Raji (cell line): ENCODE data around the gene GOLPH3L.
A peak's percentile ranks its signal among the peaks of the same experiment; 100 is the strongest.

ENCODE experiments used
- POLR2A ChIP-seq: IDR thresholded peaks from 2 replicates; pipeline ENCODE4 v1.6.1; 2011; ENCODE audit warnings: low read depth, low read length, control low read depth; ENCODE audit not compliant: insufficient read depth

Gene GOLPH3L

DNA sequence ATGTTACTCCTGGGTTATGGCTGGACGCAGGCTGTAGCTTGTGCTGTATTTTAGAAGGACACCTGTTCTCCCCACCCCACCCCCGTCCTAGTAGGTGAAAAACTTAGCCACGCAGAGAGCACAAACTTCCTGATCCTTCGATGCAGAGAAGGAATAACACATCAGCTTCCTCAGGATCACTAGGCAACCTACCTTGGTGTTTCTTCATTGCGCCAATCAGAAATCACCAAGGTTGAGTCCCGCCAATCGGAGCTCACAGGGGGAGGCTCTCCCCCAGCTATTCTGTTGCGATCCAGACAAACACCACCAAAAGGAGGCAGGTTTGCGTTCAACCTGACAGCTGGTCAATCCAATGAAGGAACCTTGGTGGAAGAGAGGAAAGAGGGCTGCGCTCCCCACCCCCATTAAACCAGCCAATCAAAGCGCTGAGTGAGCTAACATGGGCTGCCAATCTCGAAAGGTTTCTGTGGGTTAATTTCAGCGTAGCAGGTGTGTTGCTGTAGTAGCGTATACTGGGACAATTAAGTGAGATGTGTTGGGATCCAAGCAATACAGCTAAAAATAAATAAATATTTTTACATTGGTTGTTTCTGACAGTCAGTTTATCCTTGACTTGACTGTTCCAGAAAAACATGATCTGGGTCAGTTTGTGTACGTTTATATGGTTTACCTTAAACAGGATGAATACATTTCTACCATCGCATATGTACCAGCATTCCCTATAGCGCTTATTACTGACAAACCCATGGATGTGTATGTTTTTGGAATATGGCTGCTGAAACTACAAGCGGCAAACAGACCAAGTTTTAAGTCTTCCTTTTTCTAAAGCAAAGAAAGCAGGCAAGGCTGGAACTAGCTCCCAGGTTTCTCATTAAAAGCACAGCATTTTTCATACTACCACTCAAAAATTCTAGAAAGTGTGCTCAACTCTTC, at the start of gene GOLPH3L:
Gene GOLPH3L, minus strand, starts transcription at position 160 of the 933 bp plus-strand sequence. CDS start 2,316 bp downstream, outside the sequence.
- TF ChIP-seq POLR2A: peak; percentile 73; the same call in 1 of the 2 replicates

DNA sequence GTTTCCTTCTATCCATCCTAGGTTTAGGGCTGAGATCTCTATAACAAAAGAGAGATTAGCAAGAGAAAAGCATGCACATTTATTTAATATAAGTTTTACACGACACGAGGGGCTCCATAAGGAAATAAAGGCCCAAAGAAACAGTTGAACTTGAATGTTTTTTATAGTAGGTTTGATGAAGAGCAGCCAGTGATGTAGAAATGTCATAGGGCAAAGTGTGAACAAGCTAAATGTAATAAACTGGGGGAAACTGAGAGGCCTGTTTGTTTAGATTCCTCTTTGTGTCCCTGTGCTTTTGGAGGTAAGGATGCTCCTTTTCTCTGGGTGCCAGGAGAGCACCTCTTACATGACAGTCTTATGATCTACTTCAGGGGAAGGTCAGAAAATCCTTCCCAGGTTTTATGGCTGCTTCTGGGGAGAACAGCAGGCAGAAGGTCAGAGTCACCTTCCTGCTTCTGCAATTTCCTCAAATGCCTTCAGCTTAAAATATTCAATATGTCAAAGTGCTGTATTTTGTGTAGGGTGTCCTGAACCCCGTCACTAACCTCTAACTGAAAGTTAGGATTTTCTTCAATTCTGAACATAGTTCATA, 33.3 kb upstream of the GOLPH3L start:
- TF ChIP-seq POLR2A: no peak

DNA sequence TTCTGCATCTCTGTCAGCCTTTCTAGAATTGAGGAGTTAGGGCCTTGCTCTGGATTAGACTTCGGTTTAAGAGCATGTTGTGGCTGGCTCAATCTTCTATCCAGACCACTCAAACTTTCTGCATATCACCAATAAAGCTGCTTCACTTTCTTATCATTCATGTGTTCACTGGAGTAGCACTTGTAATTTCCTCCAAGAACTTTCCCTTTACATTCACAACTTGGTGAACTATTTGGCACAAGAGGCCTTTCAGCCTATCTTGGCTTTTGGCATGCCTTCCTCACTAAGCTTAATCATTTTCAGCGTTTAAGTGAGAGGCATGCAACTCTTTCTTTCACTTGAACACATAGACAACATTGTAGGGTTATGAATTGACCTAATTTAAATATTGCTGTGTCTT, 27.4 kb upstream of the GOLPH3L start:
- no peak for TF ChIP-seq POLR2A

DNA sequence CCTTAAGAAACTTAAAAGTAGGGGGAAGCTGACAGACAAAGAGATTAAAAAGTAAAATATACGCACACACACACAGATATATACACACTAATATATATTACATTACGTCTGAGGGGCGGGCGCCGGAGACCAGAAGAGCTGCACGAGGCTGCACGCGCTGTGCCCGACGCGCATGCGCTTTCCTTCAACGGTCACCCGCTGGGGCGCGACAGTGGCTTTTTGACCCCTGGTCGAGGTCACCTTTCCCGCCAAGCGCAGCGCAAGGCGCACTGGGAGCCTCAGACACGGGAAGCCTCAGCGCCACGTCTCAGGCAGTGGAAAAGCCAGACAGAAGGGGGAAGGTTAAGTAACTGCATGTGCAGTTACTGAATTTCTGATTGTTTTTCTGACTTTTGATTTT, 23.7 kb upstream of the GOLPH3L start, which contains the start of gene HORMAD1:
Gene HORMAD1, minus strand, starts transcription at position 193 of the 400 bp plus-strand sequence. CDS start 1,390 bp downstream, outside the sequence.
- TF ChIP-seq POLR2A: no peak

DNA sequence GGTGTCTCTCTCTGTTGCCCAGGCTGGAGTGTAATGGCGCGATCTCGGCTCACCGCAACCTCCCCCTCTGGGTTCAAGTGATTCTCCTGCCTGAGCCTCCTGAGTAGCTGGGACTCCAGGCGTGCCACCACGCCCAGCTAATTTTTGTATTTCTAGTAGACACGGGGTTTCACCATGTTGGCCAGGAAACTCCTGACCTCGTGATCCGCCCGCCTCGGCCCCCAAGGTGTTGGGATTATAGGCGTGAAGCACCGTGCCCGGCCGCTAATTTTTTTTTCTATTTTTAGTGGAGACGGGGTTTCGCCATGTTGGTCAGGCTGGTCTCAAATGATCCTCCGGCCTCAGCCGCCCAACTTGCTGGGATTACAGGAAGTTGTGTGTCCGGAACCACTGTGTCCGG, 23.1 kb upstream of the GOLPH3L start:
- no peak for TF ChIP-seq POLR2A

DNA sequence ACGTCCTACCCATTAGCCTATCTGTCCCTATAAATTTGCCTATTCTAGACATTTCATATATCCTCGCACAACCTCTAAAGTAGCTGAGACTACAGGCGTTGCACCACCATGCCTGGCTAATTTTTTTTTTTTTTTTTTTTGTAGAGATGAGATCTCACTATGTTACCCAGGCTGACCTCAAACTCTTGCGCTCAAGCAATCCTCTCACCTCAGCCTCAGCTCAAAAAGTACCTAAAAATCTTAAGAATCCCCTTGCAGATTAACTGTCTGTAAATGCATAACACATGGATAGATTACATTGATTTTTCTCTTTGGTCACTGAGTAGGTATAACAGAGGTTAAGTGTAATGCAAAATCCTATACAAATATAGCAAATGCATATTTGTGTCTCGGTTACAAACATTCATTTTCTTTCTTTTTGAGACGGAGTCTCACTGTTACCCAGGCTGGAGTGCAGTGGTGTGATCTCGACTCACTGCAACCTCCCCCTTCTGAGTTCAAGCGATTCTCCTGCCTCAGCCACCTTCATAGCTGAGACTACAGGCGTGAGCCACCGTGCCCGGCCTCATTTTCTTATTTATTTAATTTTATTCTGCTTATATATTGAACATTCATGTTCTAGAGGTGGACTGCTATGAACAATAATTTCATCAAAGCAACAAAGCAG, 21.4 kb upstream of the GOLPH3L start:
- TF ChIP-seq POLR2A: no peak

DNA sequence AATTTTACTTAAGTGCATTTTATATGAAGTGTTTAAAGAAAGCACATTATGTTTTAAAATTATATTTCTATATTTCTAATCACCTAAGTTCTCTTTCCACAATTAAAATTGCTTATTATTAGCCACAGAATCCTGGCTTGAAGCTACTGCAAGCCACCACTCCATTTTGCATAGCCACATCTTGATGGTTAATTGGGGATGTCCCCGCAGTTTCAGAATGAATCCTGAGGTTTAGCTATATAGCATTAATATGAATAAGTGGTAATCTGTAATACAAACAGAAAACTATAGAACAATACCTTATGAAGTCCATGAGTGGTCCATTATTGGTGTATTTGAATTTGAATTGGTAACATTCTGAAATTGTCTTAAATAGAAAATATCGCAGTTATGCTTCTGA, 11.6 kb upstream of the GOLPH3L start:
- no peak for TF ChIP-seq POLR2A

DNA sequence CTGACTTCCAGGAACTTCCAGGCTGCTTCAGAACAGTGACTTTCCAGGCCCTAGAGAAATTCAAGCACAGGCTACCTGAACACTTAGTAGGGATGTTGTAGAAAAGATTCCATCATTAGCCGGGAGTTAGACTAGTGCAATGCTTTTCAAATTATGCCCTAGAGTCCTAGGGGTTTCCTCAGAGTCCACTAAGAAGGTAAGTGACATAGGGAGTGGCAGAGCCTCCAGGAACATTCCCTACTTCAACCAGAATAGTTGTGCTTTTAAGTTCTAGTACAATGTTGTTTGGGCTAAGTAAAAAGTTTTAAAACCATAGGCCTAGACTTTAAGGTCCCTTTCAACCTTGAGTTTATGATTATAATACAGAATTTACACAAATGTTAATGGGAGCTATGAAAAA, 9.1 kb upstream of the GOLPH3L start:
- no peak for TF ChIP-seq POLR2A

DNA sequence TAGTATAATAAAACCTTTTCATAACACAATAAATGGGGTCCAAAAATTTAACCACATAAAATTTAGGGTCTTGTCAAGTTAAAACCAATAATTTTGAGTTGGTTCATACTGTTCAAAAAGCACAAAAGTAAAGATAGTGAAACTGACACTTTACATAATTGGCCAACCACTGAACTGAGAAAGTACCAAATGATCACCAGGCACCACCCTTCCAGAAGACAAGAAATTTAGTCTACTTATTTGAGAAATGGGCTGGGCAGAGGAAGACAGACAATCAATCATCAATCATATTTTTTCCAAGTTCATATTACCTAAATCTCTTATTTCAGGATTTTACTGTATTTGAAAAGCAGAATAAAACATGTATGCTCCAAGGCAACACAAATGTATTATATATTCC, 6.5 kb upstream of the GOLPH3L start:
- TF ChIP-seq POLR2A: no peak

DNA sequence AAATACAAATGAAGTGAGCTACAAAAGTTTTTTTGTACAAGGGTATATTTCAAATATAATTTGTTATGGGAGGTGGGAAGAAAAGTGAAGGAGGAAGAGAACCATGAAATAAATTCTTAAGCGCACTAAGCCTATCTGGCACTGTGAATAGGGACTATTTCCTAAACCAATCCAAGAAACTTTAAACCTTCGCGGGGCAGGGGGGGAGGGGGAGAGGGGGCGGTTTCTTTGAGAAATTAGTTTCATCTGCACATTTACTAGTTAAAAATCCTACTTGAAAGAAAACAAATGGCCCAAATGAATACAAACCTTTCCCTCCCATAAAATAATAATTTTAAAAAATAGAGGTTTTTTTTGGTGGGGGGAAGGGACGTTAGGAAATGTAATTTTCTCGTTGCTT, 364 bp downstream of the GOLPH3L start:
- no peak for TF ChIP-seq POLR2A

DNA sequence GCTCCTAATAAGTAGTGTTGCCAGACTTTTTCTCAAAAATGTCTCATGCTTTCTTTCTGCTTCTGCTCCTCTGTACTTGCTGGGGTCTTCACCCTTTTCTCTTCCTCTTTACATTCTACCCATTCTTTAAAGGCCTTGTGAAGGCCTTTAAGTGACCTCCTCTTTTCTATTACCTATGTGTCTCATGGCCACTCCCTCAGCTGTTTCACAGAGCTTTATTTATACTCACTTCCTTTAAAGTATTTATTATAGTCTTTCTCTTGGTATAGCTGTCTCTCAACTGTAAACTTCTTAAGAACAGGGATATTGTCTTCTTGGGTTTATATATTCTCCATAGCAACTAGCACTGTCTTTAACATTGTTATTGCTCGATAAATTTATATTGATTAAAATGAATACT, 792 bp downstream of the GOLPH3L start:
- TF ChIP-seq POLR2A: no peak

DNA sequence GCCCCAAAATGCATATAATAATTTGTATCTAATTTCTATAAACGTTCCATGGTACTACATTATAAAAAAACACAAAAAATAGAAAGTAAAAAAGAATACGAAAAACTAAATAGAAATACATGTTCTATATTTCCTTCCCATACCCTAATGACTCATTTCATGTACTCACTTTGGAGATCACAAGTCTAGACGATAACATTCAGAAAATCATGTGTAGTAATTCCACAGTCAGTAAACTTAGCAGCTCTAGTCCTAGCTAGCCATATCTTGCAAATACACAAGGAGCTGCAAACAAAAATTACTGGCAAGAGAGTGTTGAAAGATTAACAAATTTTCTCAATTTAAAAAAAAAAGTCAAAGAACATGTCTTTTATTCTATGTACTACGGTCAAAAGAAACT, 1.4 kb downstream of the GOLPH3L start:
- no peak for TF ChIP-seq POLR2A

DNA sequence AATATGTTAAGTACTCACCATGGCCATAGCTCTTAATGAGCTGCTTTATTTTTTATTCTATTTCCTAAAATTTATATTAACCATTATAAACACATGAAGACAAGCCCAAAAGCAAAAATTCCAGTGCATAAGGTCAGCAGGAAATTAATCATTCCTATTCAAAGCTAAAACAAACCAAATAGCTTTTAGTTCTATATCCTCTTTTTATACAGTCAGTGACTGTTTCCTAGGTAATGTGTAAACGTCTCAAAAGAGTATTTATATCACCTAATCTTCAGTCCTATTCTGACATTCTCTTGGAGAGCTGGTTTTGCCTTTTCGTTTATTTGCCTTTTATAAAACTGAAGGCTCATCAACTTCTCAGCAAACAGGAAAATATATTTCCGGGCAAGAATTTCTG, 4.2 kb downstream of the GOLPH3L start:
- no peak for TF ChIP-seq POLR2A

DNA sequence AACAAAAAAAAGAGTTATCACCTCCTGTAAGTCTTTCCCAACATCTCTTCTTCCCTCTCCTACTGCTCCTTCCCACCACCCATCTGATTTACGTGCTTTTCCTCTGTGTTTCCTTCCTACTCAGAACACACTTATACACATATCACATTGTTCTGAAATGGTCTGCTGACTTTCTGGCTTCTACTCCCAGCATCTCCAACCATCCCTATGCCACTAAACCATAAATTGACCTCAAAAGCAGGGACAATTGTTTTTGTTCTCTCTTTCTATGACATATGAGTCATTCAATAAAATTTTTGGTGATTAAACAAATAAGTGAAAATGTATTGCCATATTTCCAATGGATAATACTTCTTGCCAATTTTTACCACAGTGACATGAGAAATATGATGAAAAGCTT, 8.2 kb downstream of the GOLPH3L start:
- TF ChIP-seq POLR2A: no peak

DNA sequence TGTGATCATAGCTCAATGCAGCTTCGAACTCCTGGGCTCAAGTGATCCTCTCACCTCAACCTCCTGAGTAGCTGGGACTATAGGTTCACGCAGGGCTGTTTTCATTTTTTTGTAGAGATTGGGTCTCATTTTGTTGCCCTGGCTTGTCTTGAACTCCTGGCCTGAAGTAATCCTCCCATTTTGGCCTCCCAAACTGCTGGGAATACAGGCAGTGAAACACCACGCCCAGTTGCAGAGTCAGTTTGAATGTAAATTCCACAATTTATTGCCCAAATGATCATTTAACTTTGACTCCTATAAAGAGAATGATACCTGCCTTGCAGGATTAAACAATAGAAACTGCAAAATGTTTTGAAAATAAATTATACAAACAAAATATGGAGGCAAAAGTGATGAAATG, 10.7 kb downstream of the GOLPH3L start:
- no peak for TF ChIP-seq POLR2A

DNA sequence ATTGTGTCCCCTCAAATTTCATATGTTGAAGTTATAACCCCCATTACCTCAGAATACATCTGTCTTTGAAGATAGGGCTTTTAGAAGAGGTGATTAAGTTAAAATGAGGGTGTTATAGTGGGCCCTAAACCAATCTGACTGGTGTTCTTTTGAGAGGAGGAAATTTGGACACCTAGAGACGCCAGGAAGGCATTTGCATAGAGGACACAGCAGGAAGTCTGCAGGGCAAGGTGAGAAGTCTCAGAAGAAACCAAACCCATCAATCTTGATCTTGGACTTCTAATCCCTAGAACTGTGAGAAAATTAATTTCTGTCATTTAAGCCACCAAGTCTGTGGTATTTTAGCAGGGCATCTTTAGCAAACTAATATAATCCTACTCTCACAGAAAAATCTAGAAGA, 13.0 kb downstream of the GOLPH3L start:
- TF ChIP-seq POLR2A: no peak
